ENCODE data around the gene TLE2. TPM values are rescaled to one million over a fixed set of nuclear protein-coding genes. Genes with fewer than 3 reads are reported as not detected.
A peak's percentile ranks its signal among the peaks of the same experiment; 100 is the strongest.

TLE2 gene
- total RNA-seq, 2 experiments from 2014 or later: 0.24 to 0.57 TPM

- POLR2A ChIA-PET: interaction anchor here (0.8 kb wide), 1 partner anchor 187 kb away, joined by 3 read pairs; no protein-coding TSS in a partner anchor
- ATAC-seq: peak; percentile 79
Observed at GRCh38 chr19:2962018-2962670, 66.9 kb downstream of the TLE2 start.

GRCh38 chr19:2960120-2960519, 69.0 kb downstream of the TLE2 start:
- H3K27ac Mint-ChIP-seq: no peak overlapping the region
- ChIA-PET CTCF (interaction anchor here (1.5 to 4.8 kb wide), 2 partner anchors 9 to 144 kb away, joined by 9 to 46 read pairs; no protein-coding TSS in a partner anchor), POLR2A (no interaction called here)
- ATAC-seq: no peak
- no peak overlapping the region for H3K4me3 Mint-ChIP-seq
- H3K9me3 Mint-ChIP-seq (ENCODE audit: insufficient read depth): no peaks in the 10 kb centered on the region
- H3K4me1 Mint-ChIP-seq (ENCODE audit: low read depth): peaks cover 5% of the 10 kb centered on the region
- no peak for DNase-seq
- peaks cover 2% of the 10 kb centered on the region for H3K27me3 Mint-ChIP-seq (ENCODE audit: low read depth)
- no peaks in the 10 kb centered on the region for H3K36me3 Mint-ChIP-seq (ENCODE audit: low read depth)

More at GRCh38 chr19:2962018-2962670, 66.9 kb downstream of the TLE2 start:
- H3K9me3 Mint-ChIP-seq (ENCODE audit: insufficient read depth): no peaks in the 10 kb centered on the region
- CTCF ChIA-PET: interaction anchor here (0.6 to 4.8 kb wide), 20 partner anchors 9 to 202 kb away, joined by 3 to 54 read pairs (median 6); partner anchors contain the start of gene TLE6
- DNase-seq: peak; percentile 75
- H3K27me3 Mint-ChIP-seq (ENCODE audit: low read depth): no peaks in the 10 kb centered on the region
- peaks cover 5% of the 10 kb centered on the region for H3K4me1 Mint-ChIP-seq (ENCODE audit: low read depth)
- H3K4me3 Mint-ChIP-seq: peak overlapping the region; percentile 59
- peak overlapping the region; percentile 49 for H3K27ac Mint-ChIP-seq
- H3K36me3 Mint-ChIP-seq (ENCODE audit: low read depth): no peaks in the 10 kb centered on the region

- no peaks in the 10 kb centered on the region for H3K9me3 Mint-ChIP-seq (ENCODE audit: insufficient read depth)
- no peak overlapping the region for H3K27ac Mint-ChIP-seq
- POLR2A ChIA-PET: no interaction called here
Observed at GRCh38 chr19:2957160-2957559, 71.9 kb downstream of the TLE2 start.

GRCh38 chr19:2952953-2953481, 76.1 kb downstream of the TLE2 start:
- ATAC-seq (no peak), DNase-seq (no peak)
- no peaks in the 10 kb centered on the region for H3K9me3 Mint-ChIP-seq (ENCODE audit: insufficient read depth)
- no peak overlapping the region for H3K4me3 Mint-ChIP-seq
- peaks cover 2% of the 10 kb centered on the region for H3K27me3 Mint-ChIP-seq (ENCODE audit: low read depth)
- H3K27ac Mint-ChIP-seq: no peak overlapping the region
- peaks cover 21% of the 10 kb centered on the region for H3K4me1 Mint-ChIP-seq (ENCODE audit: low read depth)
- H3K36me3 Mint-ChIP-seq (ENCODE audit: low read depth): peaks cover 4% of the 10 kb centered on the region
- POLR2A ChIA-PET: no interaction called here
- CTCF ChIA-PET: interaction anchor here (1.1 to 5.5 kb wide), 6 partner anchors 9 to 305 kb away, joined by 4 to 86 read pairs (median 10); no protein-coding TSS in a partner anchor

More at GRCh38 chr19:2957160-2957559, 71.9 kb downstream of the TLE2 start:
- H3K27me3 Mint-ChIP-seq (ENCODE audit: low read depth): peaks cover 2% of the 10 kb centered on the region
- DNase-seq (no peak), ATAC-seq (no peak)
- H3K36me3 Mint-ChIP-seq (ENCODE audit: low read depth): no peaks in the 10 kb centered on the region
- H3K4me1 Mint-ChIP-seq (ENCODE audit: low read depth): peaks cover 3% of the 10 kb centered on the region
- no peak overlapping the region for H3K4me3 Mint-ChIP-seq
- CTCF ChIA-PET: interaction anchor here (0.8 to 4.8 kb wide), 3 partner anchors 69 to 169 kb away, joined by 3 to 27 read pairs (median 5); no protein-coding TSS in a partner anchor

- ATAC-seq: peak; percentile 99
- CTCF ChIA-PET: interaction anchor here (0.5 to 5.5 kb wide), 64 partner anchors 11 to 1291 kb away, joined by 3 to 86 read pairs (median 4); partner anchors contain the start of genes CELF5, SLC39A3, TLE6 and ZNF555
- H3K4me3 Mint-ChIP-seq: peak overlapping the region; percentile 97
- DNase-seq: peak; percentile 100
- no peaks in the 10 kb centered on the region for H3K9me3 Mint-ChIP-seq (ENCODE audit: insufficient read depth)
- POLR2A ChIA-PET: interaction anchor here (0.6 to 1.4 kb wide), 12 partner anchors 27 to 1093 kb away, joined by 3 to 7 read pairs (median 3); partner anchors contain the start of genes TLE6 and ZNF554
- H3K27ac Mint-ChIP-seq: peak overlapping the region; percentile 96
- peaks cover 35% of the 10 kb centered on the region for H3K4me1 Mint-ChIP-seq (ENCODE audit: low read depth)
- peaks cover 10% of the 10 kb centered on the region for H3K36me3 Mint-ChIP-seq (ENCODE audit: low read depth)
- H3K27me3 Mint-ChIP-seq (ENCODE audit: low read depth): no peaks in the 10 kb centered on the region
Observed at GRCh38 chr19:2950286-2951124, 78.6 kb downstream of the TLE2 start.

GRCh38 chr19:2949939-2950285, 79.2 kb downstream of the TLE2 start:
- ATAC-seq (peak; percentile 11), DNase-seq (no peak)
- Mint-ChIP-seq H3K9me3 (ENCODE audit: insufficient read depth) (no peaks in the 10 kb centered on the region), H3K4me1 (ENCODE audit: low read depth) (peaks cover 40% of the 10 kb centered on the region), H3K27me3 (ENCODE audit: low read depth) (no peaks in the 10 kb centered on the region), H3K4me3 (peak overlapping the region; percentile 97), H3K27ac (peak overlapping the region; percentile 96), H3K36me3 (ENCODE audit: low read depth) (peaks cover 12% of the 10 kb centered on the region)
- CTCF ChIA-PET: interaction anchor here (0.6 to 5.5 kb wide), 49 partner anchors 10 to 1292 kb away, joined by 3 to 86 read pairs (median 5); partner anchors contain the start of genes CELF5, SLC39A3, TLE6 and ZNF555
- POLR2A ChIA-PET: interaction anchor here (0.6 to 1.4 kb wide), 8 partner anchors 26 to 1092 kb away, joined by 3 to 7 read pairs (median 3); partner anchors contain the start of genes TLE6 and ZNF554

Other genes starting within 250 kb of the TLE2 start
- gene SGTA, start 246.0 kb downstream of the TLE2 start, total RNA-seq: 10 to 100 TPM; 51.0 to 51.1 TPM
- gene THOP1, start 243.8 kb downstream of the TLE2 start, total RNA-seq: 100 to 1,000 TPM; 106 to 121 TPM
- 1 to 10 TPM; 2.1 to 2.5 TPM for gene ZNF554, start 209.4 kb downstream of the TLE2 start, total RNA-seq
- gene ZNF555, start 187.8 kb downstream of the TLE2 start, total RNA-seq: 1 to 10 TPM; 1.9 to 2.6 TPM
- not detected for gene ZNF556, start 161.9 kb downstream of the TLE2 start, total RNA-seq
- gene ZNF57, start 128.4 kb downstream of the TLE2 start, total RNA-seq: 1 to 10 TPM; 4.0 to 4.5 TPM
- gene ZNF77, start 84.3 kb downstream of the TLE2 start, total RNA-seq: 1 to 10 TPM; 3.7 to 4.3 TPM
- 1 to 10 TPM; 2.0 to 2.7 TPM for gene TLE6, start 51.7 kb downstream of the TLE2 start, total RNA-seq
- gene TLE5, start 33.2 kb upstream of the TLE2 start, total RNA-seq: 100 to 1,000 TPM; 635 to 655 TPM
- under 1 TPM; 0.08 to 0.71 TPM for gene GNA11, start 65.1 kb upstream of the TLE2 start, total RNA-seq
- gene GNA15, start 106.8 kb upstream of the TLE2 start, total RNA-seq: 10 to 100 TPM; 23.8 to 24.5 TPM
- gene S1PR4, start 149.5 kb upstream of the TLE2 start, total RNA-seq: 100 to 1,000 TPM; 140 TPM
- gene NCLN, start 156.7 kb upstream of the TLE2 start, total RNA-seq: 10 to 100 TPM; 66.3 to 67.3 TPM
- gene CELF5, start 195.4 kb upstream of the TLE2 start, total RNA-seq: under 1 TPM; 0.55 to 0.61 TPM

Data from activated CD8-positive, alpha-beta T cell treated with anti-CD3 and anti-CD28 coated beads, Interleukin-2, amount 10 ng/mL, durations not matched to agents 7 days and 5 days (primary cell).